Neural cell (in vitro differentiated cells): Measurements from ENCODE around the gene ABI3BP. TPM values are rescaled to one million over a fixed set of nuclear protein-coding genes. Genes with fewer than 3 reads are reported as not detected.

ENCODE experiments used
- H2AFZ ChIP-seq: fragments of 200-600, 300-800 bp; sonication (generic), shearing (Covaris generic); 2 replicates; pipeline ENCODE4 v1.6.0; 2014; ENCODE audit warnings: low read depth, mild to moderate bottlenecking, antibody characterized with exemption, low read length, moderate library complexity
- H3F3A ChIP-seq: fragments of 200-600 bp; shearing (Covaris generic); 2 replicates; pipeline ENCODE4 v1.6.1; 2016; ENCODE audit warnings: mild to moderate bottlenecking, moderate library complexity, mixed read lengths, antibody characterized with exemption, low read length; ENCODE audit not compliant: insufficient read depth, poor library complexity, severe bottlenecking
- H3K27ac ChIP-seq: fragments of 200-600, 300-800 bp; sonication (generic), shearing (Covaris generic); 2 replicates; pipeline ENCODE4 v1.5.1; 2014; ENCODE audit warnings: mild to moderate bottlenecking, low read length, moderate library complexity
- H3K27me3 ChIP-seq: fragments of 300-800, 200-600 bp; sonication (generic), shearing (Covaris generic); 2 replicates; pipeline ENCODE4 v1.6.0; 2014; ENCODE audit warnings: mild to moderate bottlenecking, low read depth, low read length, moderate library complexity; ENCODE audit not compliant: insufficient read depth
- H3K36me3 ChIP-seq: fragments of 300-800, 200-600 bp; sonication (generic), shearing (Covaris generic); 2 replicates; pipeline ENCODE4 v1.5.1; 2014; ENCODE audit warnings: mild to moderate bottlenecking, antibody characterized with exemption, low read length, moderate library complexity; ENCODE audit not compliant: insufficient read depth
- H3K4me2 ChIP-seq: fragments of 300-800, 200-600 bp; sonication (generic), shearing (Covaris generic); 2 replicates; pipeline ENCODE4 v1.6.0; 2014; ENCODE audit warnings: mild to moderate bottlenecking, low read length
- H3K4me3 ChIP-seq: fragments of 300-800, 200-600 bp; sonication (generic), shearing (Covaris generic); 2 replicates; pipeline ENCODE4 v1.5.1; 2014; ENCODE audit warnings: mild to moderate bottlenecking, low read length, moderate library complexity
- H3K79me2 ChIP-seq: fragments of 200-600 bp; shearing (Covaris generic); replicated peaks from 2 replicates; pipeline ENCODE4 v1.6.0; 2014; ENCODE audit warnings: mild to moderate bottlenecking, low read length, moderate library complexity; ENCODE audit not compliant: insufficient read depth
- H3K9ac ChIP-seq: fragments of 300-800, 200-600 bp; sonication (generic), shearing (Covaris generic); 2 replicates; pipeline ENCODE4 v1.6.1; 2016; ENCODE audit warnings: mild to moderate bottlenecking, low read length, mixed read lengths
- H3K9me2 ChIP-seq: fragments of 200-600 bp; shearing (Covaris generic); 2 replicates; pipeline ENCODE4 v1.6.1; 2016; ENCODE audit warnings: mild to moderate bottlenecking, low read length, mixed read lengths; ENCODE audit not compliant: insufficient read depth
- H3K9me3 ChIP-seq: fragments of 200-600, 300-800 bp; sonication (generic), shearing (Covaris generic); 2 replicates; pipeline ENCODE4 v1.6.1; 2016; ENCODE audit warnings: mild to moderate bottlenecking, mixed run types, low read length, moderate library complexity, mixed read lengths
- H4K20me1 ChIP-seq: fragments of 200-600 bp; shearing (Covaris generic); 2 replicates; pipeline ENCODE4 v1.6.1; 2016; ENCODE audit warnings: mild to moderate bottlenecking, mixed run types; ENCODE audit not compliant: insufficient read depth
- CTCF ChIP-seq: fragments of 450-650 bp; IDR thresholded peaks from 2 replicates; pipeline ENCODE4 v1.5.1; 2014; ENCODE audit warnings: antibody characterized with exemption, mild to moderate bottlenecking, moderate library complexity; ENCODE audit not compliant: poor library complexity, severe bottlenecking
- EP300 ChIP-seq: fragments of 450-650 bp; conservative IDR thresholded peaks from 2 replicates; pipeline ENCODE4 v1.6.1; 2014; ENCODE audit warnings: antibody characterized with exemption, mild to moderate bottlenecking, moderate library complexity; ENCODE audit not compliant: poor library complexity, severe bottlenecking
- EZH2 ChIP-seq: fragments of 200-600, 300-800 bp; shearing (Covaris generic), sonication (generic); IDR thresholded peaks from 2 replicates; pipeline ENCODE4 v1.6.1; 2014; ENCODE audit warnings: antibody characterized with exemption, low read length, borderline replicate concordance, mild to moderate bottlenecking; ENCODE audit not compliant: insufficient read depth, poor library complexity, severe bottlenecking
- MXI1 ChIP-seq: fragments of 450-650 bp; conservative IDR thresholded peaks from 2 replicates; pipeline ENCODE4 v1.6.1; 2014; ENCODE audit warnings: antibody characterized with exemption, mild to moderate bottlenecking; ENCODE audit not compliant: poor library complexity, severe bottlenecking
- POLR2AphosphoS5 ChIP-seq: IDR thresholded peaks from 2 replicates; pipeline ENCODE4 v1.6.1; 2012
- RAD21 ChIP-seq: fragments of 450-650 bp; conservative IDR thresholded peaks from 2 replicates; pipeline ENCODE4 v1.6.1; 2014; ENCODE audit warnings: antibody characterized with exemption, mild to moderate bottlenecking, moderate library complexity
- REST ChIP-seq: IDR thresholded peaks from 2 replicates; pipeline ENCODE4 v1.6.1; 2012; ENCODE audit warnings: borderline replicate concordance
- SMC3 ChIP-seq: fragments of 450-650 bp; conservative IDR thresholded peaks from 2 replicates; pipeline ENCODE4 v1.6.1; 2014; ENCODE audit warnings: antibody characterized with exemption, mild to moderate bottlenecking, moderate library complexity; ENCODE audit not compliant: poor library complexity
- TAF1 ChIP-seq: IDR thresholded peaks from 2 replicates; pipeline ENCODE4 v1.6.1; 2012; ENCODE audit warnings: low read depth
- polyA plus RNA-seq: library from polyadenylated mRNA; depleted of rRNA; stranded (reverse); fragments of >200 nt; gene quantifications from 2 replicates; pipeline ENCODE4 v1.2.3, GENCODE V29; 2014

The ABI3BP gene
- polyA plus RNA-seq, 1 donor from 2014 or later, result not detected

- no peaks in the 10 kb centered on the region for H3F3A ChIP-seq
- H3K9me3 ChIP-seq, result no peaks in the 10 kb centered on the region
- no peak overlapping the region for H3K27ac ChIP-seq
- H3K79me2 ChIP-seq, result no peaks in the 10 kb centered on the region
- H3K9ac ChIP-seq, result no peak overlapping the region
- H3K9me2 ChIP-seq, result no peaks in the 10 kb centered on the region
- no peaks in the 10 kb centered on the region for H4K20me1 ChIP-seq
- no peak overlapping the region for H3K4me3 ChIP-seq
- H3K36me3 ChIP-seq, result no peaks in the 10 kb centered on the region
- no peaks in the 10 kb centered on the region for H3K27me3 ChIP-seq
- TF ChIP-seq RAD21, result no peak
- H3K4me2 ChIP-seq, result no peak overlapping the region
- no peak overlapping the region for H2AFZ ChIP-seq
Measured at GRCh38 chr3:101010296-101010695, 17.1 kb upstream of the ABI3BP start.

- no peak overlapping the region for H3K9ac ChIP-seq
- H3K9me3 ChIP-seq, result no peaks in the 10 kb centered on the region
- H3F3A ChIP-seq, result no peaks in the 10 kb centered on the region
- H3K4me3 ChIP-seq, result no peak overlapping the region
- H3K27ac ChIP-seq, result no peak overlapping the region
- H3K9me2 ChIP-seq, result no peaks in the 10 kb centered on the region
- H3K4me2 ChIP-seq, result no peak overlapping the region
- H3K79me2 ChIP-seq, result no peaks in the 10 kb centered on the region
- no peaks in the 10 kb centered on the region for H3K27me3 ChIP-seq
- TF ChIP-seq CTCF, result no peak
- TF ChIP-seq MXI1, result no peak
- no peak for TF ChIP-seq RAD21
- TF ChIP-seq REST, result no peak
- TF ChIP-seq EP300, result no peak
- TF ChIP-seq POLR2AphosphoS5, result no peak
- no peak overlapping the region for H2AFZ ChIP-seq
- H3K36me3 ChIP-seq, result no peaks in the 10 kb centered on the region
- no peaks in the 10 kb centered on the region for H4K20me1 ChIP-seq
Measured at GRCh38 chr3:101009386-101009785, 16.2 kb upstream of the ABI3BP start.

GRCh38 chr3:100999160-100999559, 5.9 kb upstream of the ABI3BP start:
- no peak overlapping the region for H3K4me3 ChIP-seq
- no peak overlapping the region for H3K4me2 ChIP-seq
- H3K27ac ChIP-seq, result no peak overlapping the region
- no peaks in the 10 kb centered on the region for H3K9me2 ChIP-seq
- H3K36me3 ChIP-seq, result no peaks in the 10 kb centered on the region
- no peaks in the 10 kb centered on the region for H3F3A ChIP-seq
- no peak overlapping the region for H2AFZ ChIP-seq
- no peaks in the 10 kb centered on the region for H3K9me3 ChIP-seq
- no peaks in the 10 kb centered on the region for H3K79me2 ChIP-seq
- TF ChIP-seq EP300 (no peak), MXI1 (no peak), EZH2 (no peak), REST (no peak), TAF1 (no peak), CTCF (no peak), POLR2AphosphoS5 (no peak), SMC3 (no peak), RAD21 (no peak)
- no peak overlapping the region for H3K9ac ChIP-seq
- no peaks in the 10 kb centered on the region for H3K27me3 ChIP-seq
- no peaks in the 10 kb centered on the region for H4K20me1 ChIP-seq
